Measurements from ENCODE around the gene LRMDA.

The LRMDA gene

GRCh38 chr10:75682649-75683557, 251.5 kb downstream of the LRMDA start:
- FAIRE-seq, result no peak

- FAIRE-seq, result no peak
Observed at GRCh38 chr10:75685187-75685586, 253.8 kb downstream of the LRMDA start.

GRCh38 chr10:75688506-75689300, 257.3 kb downstream of the LRMDA start:
- FAIRE-seq, result no peak

- no peak for FAIRE-seq
Observed at GRCh38 chr10:75693489-75693888, 262.1 kb downstream of the LRMDA start.

GRCh38 chr10:75694269-75694668, 262.8 kb downstream of the LRMDA start:
- FAIRE-seq, result no peak

GRCh38 chr10:75694790-75695189, 263.4 kb downstream of the LRMDA start:
- FAIRE-seq, result no peak

GRCh38 chr10:75695994-75696393, 264.6 kb downstream of the LRMDA start:
- FAIRE-seq, result no peak

GRCh38 chr10:75696536-75696935, 265.1 kb downstream of the LRMDA start:
- no peak for FAIRE-seq

GRCh38 chr10:75703191-75703854, 271.9 kb downstream of the LRMDA start:
- no peak for FAIRE-seq

- FAIRE-seq, result no peak
Observed at GRCh38 chr10:75705426-75705825, 274.0 kb downstream of the LRMDA start.

GRCh38 chr10:75707080-75707840, 275.8 kb downstream of the LRMDA start:
- no peak for FAIRE-seq

- no peak for FAIRE-seq
Observed at GRCh38 chr10:75708060-75708459, 276.6 kb downstream of the LRMDA start.

- no peak for FAIRE-seq
Observed at GRCh38 chr10:75709245-75709644, 277.8 kb downstream of the LRMDA start.

GRCh38 chr10:75709811-75710210, 278.4 kb downstream of the LRMDA start:
- no peak for FAIRE-seq

- FAIRE-seq, result no peak
Observed at GRCh38 chr10:75712242-75712880, 280.9 kb downstream of the LRMDA start.

- no peak for FAIRE-seq
Observed at GRCh38 chr10:75716506-75716905, 285.1 kb downstream of the LRMDA start.

- FAIRE-seq, result no peak
Observed at GRCh38 chr10:75717126-75717916, 285.9 kb downstream of the LRMDA start.

- no peak for FAIRE-seq
Observed at GRCh38 chr10:75718991-75719390, 287.6 kb downstream of the LRMDA start.

GRCh38 chr10:75720157-75720556, 288.7 kb downstream of the LRMDA start:
- FAIRE-seq, result no peak

- no peak for FAIRE-seq
Observed at GRCh38 chr10:75722020-75722419, 290.6 kb downstream of the LRMDA start.

GRCh38 chr10:75722609-75723008, 291.2 kb downstream of the LRMDA start:
- FAIRE-seq, result no peak

All from G401.6 (cell line).